Chondrocyte (in vitro differentiated cells): Measurements from ENCODE around the gene SLC27A6. TPM values are rescaled to one million over a fixed set of nuclear protein-coding genes. Genes with fewer than 3 reads are reported as not detected.
"Not testable (repeated sequence)": the region's sequence is repeated elsewhere in the genome, so short reads cannot be mapped to it uniquely, and the experiment has no call there.

Experiments
- DNase-seq: peaks from one replicate; pipeline ENCODE4 v3.0.0; 2021; ENCODE audit warnings: mixed read lengths, low spot score
- H3K27ac Mint-ChIP-seq: one replicate; pipeline ENCODE4 v1.8.0; 2021; ENCODE audit warnings: mild to moderate bottlenecking, moderate library complexity, mixed read lengths; ENCODE audit not compliant: unreplicated experiment
- H3K27me3 Mint-ChIP-seq: 2 replicates; pipeline ENCODE4 v1.8.0; 2021; ENCODE audit warnings: low read depth, mixed read lengths
- H3K36me3 Mint-ChIP-seq: 2 replicates; pipeline ENCODE4 v1.8.0; 2021; ENCODE audit warnings: low read depth, mixed read lengths
- H3K4me1 Mint-ChIP-seq: 2 replicates; pipeline ENCODE4 v1.8.0; 2021; ENCODE audit warnings: low read depth, mild to moderate bottlenecking, mixed read lengths
- H3K4me3 Mint-ChIP-seq: one replicate; pipeline ENCODE4 v1.8.0; 2021; ENCODE audit warnings: mild to moderate bottlenecking, moderate library complexity, mixed read lengths; ENCODE audit not compliant: unreplicated experiment
- H3K9me3 Mint-ChIP-seq: 2 replicates; pipeline ENCODE4 v1.8.0; 2021; ENCODE audit warnings: low read depth, mixed read lengths
- CTCF ChIP-seq: fragments of 200-600 bp; sonication (generic); IDR thresholded peaks from 2 replicates; pipeline ENCODE4 v1.5.0; 2021; ENCODE audit warnings: antibody characterized with exemption, mild to moderate bottlenecking, moderate library complexity
- total RNA-seq: library from RNA; stranded (reverse); gene quantifications from 3 replicates; pipeline ENCODE4 v1.2.1, GENCODE V29; 2021

SLC27A6 gene
- total RNA-seq, 1 donor from 2014 or later = 0.27 TPM

DNA sequence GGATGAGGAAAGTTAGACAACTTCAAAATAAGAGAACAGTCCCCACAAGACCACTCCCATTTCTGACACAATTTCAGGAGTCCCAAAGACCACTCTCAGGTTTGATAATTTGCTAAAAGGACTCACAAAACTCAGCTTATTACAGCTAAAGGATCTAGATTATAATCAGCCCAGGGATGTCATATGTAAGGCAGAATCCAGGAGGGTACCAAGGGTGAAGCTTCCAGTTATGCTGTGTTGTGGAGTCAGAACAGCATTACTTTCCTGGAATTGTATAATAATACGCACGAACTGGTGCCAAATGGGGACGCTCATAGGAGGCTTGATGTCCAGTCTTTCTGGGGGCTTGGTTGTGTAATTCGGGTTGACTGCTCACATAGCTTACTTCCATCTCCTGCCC, 55.4 kb downstream of the SLC27A6 start:
- no peaks in the 10 kb centered on the region for H3K4me1 Mint-ChIP-seq

GRCh38 chr5:129021744-129022143, 56.5 kb downstream of the SLC27A6 start:
- H3K27me3 Mint-ChIP-seq = peaks cover 23% of the 10 kb centered on the region

More for the DNA sequence above, 55.4 kb downstream of the SLC27A6 start:
- no peaks in the 10 kb centered on the region for H3K36me3 Mint-ChIP-seq
- H3K27me3 Mint-ChIP-seq = peaks cover 23% of the 10 kb centered on the region
- no peak overlapping the region for H3K4me3 Mint-ChIP-seq
- TF ChIP-seq CTCF = no peak
- no peak for DNase-seq
- no peaks in the 10 kb centered on the region for H3K9me3 Mint-ChIP-seq
- no peak overlapping the region for H3K27ac Mint-ChIP-seq

DNA sequence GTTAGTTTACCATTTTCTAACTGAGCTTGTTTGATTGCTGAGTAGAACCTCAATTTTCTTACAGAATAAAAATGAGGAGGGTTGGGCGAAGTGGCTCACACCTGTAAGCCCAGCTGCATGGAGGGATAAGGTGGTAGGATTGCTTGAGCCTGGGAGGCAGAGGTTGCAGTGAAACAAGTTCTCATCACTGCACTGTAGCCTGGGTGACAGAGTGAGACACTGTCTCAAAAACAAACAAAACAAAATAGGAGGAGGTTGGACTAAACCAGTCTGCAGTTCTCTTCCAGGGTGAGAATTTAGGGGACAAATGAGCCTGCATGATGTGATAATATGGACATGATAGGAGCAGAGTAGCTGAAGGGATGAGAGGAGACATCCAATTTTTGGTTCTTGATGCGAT, 57.3 kb downstream of the SLC27A6 start:
- Mint-ChIP-seq H3K27me3 (peaks cover 23% of the 10 kb centered on the region), H3K4me1 (no peaks in the 10 kb centered on the region), H3K36me3 (no peaks in the 10 kb centered on the region), H3K27ac (no peak overlapping the region), H3K4me3 (no peak overlapping the region), H3K9me3 (no peaks in the 10 kb centered on the region)
- DNase-seq = no peak
- TF ChIP-seq CTCF = no peak

More at GRCh38 chr5:129021744-129022143, 56.5 kb downstream of the SLC27A6 start:
- Mint-ChIP-seq H3K4me3 (no peak overlapping the region), H3K27ac (no peak overlapping the region), H3K4me1 (no peaks in the 10 kb centered on the region), H3K9me3 (no peaks in the 10 kb centered on the region), H3K36me3 (no peaks in the 10 kb centered on the region)
- TF ChIP-seq CTCF = no peak
- DNase-seq = no peak

- no peak overlapping the region for H3K4me3 Mint-ChIP-seq
- H3K27ac Mint-ChIP-seq = no peak overlapping the region
- H3K27me3 Mint-ChIP-seq = peaks cover 18% of the 10 kb centered on the region
- no peaks in the 10 kb centered on the region for H3K36me3 Mint-ChIP-seq
- no peaks in the 10 kb centered on the region for H3K4me1 Mint-ChIP-seq
- no peak for TF ChIP-seq CTCF
- no peaks in the 10 kb centered on the region for H3K9me3 Mint-ChIP-seq
- DNase-seq = no peak
Measured at GRCh38 chr5:129027260-129027659, 62.0 kb downstream of the SLC27A6 start.

GRCh38 chr5:129031886-129032683, 66.8 kb downstream of the SLC27A6 start:
- Mint-ChIP-seq H3K4me1 (no peaks in the 10 kb centered on the region), H3K36me3 (no peaks in the 10 kb centered on the region), H3K27me3 (peaks cover 18% of the 10 kb centered on the region), H3K9me3 (no peaks in the 10 kb centered on the region), H3K27ac (no peak overlapping the region), H3K4me3 (no peak overlapping the region)
- no peak for DNase-seq
- TF ChIP-seq CTCF = no peak

DNA sequence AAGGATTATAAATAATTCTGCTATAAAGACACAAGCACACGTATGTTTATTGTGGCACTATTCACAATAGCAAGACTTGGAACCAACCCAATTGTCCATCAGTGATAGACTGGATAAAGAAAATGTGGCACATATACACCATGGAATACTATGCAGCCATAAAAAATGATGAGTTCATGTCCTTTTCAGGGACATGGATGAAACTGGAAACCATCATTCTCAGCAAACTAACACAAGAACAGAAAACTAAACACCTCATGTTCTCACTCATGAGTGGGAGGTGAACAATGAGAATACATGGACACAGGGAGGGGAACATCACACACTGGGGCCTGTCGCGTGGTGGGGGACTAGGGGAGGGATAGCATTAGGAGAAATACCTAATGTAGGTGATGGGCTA, 71.0 kb downstream of the SLC27A6 start:
- DNase-seq, H3K27ac Mint-ChIP-seq, H3K9me3 Mint-ChIP-seq, H3K4me3 Mint-ChIP-seq, H3K36me3 Mint-ChIP-seq, H3K4me1 Mint-ChIP-seq: not testable (repeated sequence)
- peaks cover 18% of the 10 kb centered on the region for H3K27me3 Mint-ChIP-seq
